Stimulated activated CD4-positive, alpha-beta T cell treated with anti-CD3 and anti-CD28 coated beads, Interleukin-1b, Interleukin-23, amount 100 ng/mL, for 24 hours (primary cell): ENCODE results near the gene NXN.
"Not testable (repeated sequence)": the region's sequence is repeated elsewhere in the genome, so short reads cannot be mapped to it uniquely, and the experiment has no call there.

Experiments
- DNase-seq, 4 experiments: peaks; one replicate each; pipeline ENCODE4 v3.0.0-alpha.2; 2020; ENCODE audit warnings: low read depth in 4 of 4, low spot score in 1 of 4

Gene NXN

DNA sequence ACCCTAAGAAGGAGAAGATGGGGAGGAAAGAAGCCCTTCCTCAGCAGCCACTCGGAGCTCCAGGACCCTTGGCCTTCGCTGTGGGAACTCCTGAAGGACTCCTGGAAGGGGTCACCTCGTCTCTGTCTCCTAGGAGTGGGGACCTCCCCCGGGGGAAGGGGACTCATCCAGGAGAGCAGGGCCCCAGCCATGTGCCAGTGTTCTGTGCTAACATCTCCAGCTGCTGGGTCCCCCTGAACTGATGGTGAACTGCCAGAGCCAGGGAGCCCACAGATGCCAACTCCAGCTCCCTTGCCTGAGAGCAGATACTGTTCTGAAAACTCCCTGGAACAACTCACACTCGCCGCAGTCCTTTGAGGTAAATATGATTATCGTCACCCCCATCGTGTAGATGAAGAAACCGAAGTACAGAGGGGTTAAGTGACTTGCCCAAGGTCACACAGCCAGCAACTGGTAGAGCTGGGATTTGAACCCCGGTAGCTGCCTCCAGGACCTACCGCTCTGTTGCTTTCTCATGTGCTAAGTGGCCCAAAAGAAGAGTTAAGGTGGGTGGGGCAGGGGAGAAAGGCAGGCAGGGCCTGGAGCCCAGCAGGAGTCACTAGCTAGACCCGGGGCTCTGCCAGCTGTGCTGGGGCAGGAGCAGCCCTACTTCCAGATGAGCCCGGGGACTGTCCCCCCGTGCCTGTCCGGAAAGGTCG, 27.9 kb upstream of the NXN start:
- no peak for DNase-seq

- DNase-seq: no peak
Observed at GRCh38 chr17:1006054-1006453, 26.5 kb upstream of the NXN start.

- DNase-seq: no peak
Observed at GRCh38 chr17:1005361-1005946, 25.9 kb upstream of the NXN start.

DNA sequence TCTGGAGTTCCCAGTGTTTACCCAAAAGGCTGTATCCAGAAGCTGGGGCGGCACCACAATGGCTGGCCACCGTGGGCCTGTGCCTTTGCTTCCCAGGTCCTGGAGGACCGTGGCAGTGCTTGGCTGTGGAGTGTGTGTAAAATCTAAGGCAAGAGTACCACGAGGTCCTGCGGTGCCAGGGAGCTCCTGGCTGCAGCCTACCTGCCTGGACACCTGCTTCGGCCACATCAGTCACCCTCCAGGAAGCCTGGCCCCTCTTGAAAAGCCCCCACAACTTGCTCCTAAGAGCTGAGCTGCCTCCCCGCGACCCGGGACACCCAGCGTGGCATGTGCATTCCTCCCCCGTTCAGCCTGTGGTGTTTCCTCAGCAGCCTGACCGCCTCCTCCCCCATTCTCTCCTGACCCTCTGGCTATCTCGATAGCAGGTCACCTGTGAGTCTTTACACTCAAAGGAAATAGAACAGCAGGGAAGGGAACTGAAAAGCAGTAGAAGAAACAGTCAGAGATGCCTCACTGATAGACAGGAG, 25.3 kb upstream of the NXN start:
- no peak for DNase-seq

DNA sequence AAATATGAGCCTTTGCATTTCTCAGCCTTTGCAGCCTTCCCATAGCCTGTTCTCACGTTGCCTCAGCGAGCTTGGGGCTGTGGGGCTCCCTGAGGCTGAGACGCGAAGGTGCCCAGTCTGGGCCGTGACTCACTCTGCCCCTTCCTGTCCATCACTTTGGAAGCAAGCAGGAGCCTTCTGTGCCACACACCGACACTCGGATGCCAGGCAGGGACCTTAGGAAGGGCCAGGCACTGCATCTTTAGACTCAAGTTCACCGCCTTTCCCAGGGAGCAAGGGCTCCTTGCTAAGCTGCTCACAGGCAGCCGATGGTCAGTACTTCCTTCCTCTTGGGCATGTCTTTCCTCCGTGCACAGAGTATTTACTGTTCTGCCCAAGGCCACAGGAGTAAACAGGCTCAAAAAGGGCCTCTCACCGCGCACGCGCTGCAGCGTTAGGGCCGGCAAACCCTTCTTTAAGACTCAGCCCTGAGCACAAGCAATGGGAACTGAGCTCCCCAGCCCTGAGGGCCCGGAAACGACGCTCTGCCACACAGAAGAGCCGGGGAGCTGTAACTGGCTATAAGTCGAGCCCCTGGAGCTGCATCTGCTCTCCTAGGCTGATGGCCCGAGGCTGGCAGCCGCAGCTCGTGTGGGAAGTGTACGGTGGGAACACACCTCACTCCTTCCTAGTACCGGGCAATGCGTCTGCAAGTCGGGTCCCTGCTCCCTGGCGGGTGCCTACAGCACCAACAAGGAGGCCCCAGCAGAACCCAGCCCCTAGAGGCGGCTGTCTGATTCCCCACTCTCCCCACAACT, 24.6 kb upstream of the NXN start:
- DNase-seq: no peak

DNA sequence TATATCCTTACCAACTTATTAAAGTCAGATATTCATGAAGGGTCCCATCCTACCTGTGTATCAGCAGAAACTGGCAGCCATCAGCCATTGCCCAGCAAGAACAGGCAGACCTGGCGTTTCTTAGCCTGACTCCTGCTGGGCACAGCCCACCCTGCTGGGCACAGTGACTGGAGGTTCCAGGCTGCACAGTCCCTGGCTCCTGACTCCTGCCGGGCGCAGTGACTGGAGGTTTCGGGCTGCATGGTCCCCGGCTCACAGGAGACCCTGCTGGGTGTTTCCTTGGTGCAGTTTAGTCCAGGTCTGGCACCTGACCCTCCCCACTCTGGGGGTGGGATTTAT, 24.0 kb upstream of the NXN start:
- no peak for DNase-seq

- no peak for DNase-seq
Observed at GRCh38 chr17:1002771-1003555, 23.4 kb upstream of the NXN start.

- no peak for DNase-seq
Observed at GRCh38 chr17:1002412-1002753, 22.8 kb upstream of the NXN start.

GRCh38 chr17:1001640-1002411, 22.2 kb upstream of the NXN start:
- no peak for DNase-seq

DNA sequence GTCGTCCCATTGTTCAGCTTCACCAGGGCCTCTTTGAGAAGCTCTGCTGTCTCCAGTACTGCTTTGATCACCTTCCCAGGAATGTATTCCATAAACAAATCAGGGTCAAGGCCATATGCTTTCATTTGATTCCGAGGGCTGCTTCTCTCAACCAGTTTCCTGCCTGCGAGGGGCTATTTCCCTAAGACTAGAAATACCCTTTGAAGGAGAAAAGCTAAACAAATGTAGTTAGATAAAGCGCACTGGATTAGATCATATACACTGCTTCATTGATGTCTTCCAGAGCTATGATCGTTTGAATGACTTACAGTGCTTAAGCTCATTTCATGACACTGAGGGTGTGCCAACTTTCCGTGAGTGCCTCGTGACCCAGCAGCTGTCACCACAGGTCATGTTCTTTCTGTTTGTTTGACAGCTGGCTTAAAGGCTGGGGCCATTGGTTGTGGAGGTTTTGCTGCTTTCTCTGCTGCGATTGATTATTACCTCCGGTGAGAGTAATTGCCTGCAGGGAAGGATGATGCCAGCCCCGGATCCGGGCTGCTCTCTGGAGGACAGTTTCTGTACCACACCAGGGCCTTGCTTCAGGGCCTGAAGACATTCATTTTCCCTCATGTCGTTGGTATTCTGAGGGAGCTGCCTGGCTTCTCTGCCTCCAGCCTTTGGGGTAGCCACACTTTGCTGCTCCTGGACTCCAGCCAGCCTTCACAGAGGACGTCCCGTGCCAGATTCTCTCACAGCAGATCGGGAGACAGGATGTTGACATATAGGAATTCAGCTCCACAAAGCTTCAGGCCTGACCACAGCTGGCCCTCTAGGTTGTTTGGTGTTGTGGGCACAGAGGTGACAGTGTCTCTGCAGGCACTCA, 21.3 kb upstream of the NXN start:
- DNase-seq: no peak

- DNase-seq: no peak
Observed at GRCh38 chr17:998111-998510, 18.5 kb upstream of the NXN start.

DNA sequence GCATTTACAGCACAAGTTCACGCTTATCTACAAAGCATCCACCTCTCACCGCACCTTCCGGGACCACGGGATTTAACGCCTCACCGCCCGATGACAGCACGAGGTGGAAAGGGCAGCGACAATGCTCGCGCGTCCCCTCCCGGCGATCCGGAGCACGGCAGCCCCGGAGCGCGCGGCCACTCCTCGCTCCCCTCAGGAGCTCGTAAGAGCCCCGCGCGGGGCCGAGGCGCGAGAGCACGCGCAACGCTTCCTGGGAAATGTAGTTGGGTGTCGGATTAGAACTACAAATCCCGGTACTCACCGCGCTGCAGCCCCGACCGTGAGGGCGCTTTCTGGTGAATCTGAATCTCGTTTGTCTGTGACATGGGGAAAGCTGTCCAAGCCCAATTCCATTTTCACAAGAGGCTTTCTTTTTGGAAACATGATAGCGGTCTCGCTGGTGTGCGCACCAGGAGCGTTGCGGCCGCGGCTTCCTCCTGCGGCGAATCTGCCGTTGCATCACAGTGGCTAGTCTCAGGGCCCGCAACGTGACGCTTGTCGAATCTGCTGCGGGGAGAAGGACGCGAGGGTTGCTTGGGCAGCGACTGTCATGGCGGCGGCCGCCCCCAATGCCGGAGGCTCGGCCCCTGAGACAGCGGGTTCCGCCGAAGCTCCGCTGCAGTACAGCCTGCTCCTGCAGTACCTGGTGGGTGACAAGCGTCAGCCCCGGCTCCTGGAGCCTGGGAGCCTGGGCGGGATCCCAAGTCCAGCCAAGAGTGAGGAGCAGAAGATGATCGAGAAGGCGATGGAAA, 17.2 kb upstream of the NXN start, which contains the start of gene TIMM22:
TSS of gene TIMM22 (plus strand) at position 576 of the 791 bp plus-strand sequence. CDS start at position 590, 14 bp downstream.
- peak; percentile 78 to 86 (median 83) for DNase-seq

DNA sequence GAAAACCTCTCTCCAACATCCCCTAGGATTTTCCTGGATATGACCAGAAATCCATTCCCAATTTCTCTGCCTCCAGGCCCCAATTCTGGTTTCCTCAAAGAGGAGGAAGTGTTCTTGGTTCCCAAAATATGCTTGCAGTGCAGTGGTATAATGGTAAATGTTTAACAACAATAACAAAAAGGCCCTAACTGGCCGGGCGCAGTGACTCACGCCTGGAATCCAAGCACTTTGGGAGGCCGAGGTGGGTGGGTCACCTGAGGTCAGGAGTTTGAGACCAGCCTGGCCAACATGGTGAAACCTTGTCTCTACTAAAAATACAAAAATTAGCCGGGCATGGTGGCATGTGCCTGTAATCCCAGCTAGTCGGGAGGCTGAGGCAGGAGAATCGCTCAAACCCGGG, 15.7 kb upstream of the NXN start:
- DNase-seq: not testable (repeated sequence)

DNA sequence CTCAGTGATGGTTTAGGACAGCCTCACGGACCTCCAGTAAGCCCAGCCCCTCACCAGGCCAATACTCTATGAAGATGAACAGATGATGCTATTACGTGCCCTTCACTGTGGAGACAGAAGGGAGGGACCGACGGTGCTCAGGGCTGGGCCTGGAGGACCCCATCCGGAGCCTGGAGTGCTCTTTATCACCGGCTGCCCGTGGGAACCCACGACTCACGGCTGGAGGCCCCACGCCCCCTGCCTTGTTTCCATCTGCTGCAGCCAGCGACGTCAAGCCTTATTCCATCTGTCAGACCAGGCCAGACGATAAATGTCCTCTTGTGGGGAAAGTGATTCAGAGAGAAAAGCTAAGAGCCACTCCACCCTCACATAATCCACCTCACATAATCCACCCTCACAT, 13.4 kb upstream of the NXN start:
- no peak for DNase-seq

DNA sequence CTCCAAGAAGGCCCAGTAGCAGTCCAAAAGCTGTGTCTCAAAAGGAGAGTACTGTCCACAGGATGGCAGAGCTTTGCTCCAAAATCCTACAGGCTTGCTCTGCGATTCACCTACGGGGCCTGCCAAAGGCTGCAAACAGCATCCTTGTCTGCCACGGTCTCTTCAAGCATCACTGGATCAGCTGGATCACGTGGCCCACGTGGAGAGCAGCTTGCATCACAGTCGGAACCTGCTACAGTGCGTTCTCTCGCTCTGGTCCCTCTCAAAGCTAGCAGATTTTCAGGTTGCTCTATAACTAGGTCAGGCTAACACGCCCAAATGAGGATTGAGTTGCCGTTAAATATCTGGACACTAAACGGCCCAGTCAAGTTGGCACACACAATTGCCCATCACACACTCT, 9.0 kb upstream of the NXN start:
- no peak for DNase-seq

- DNase-seq: no peak
Observed at GRCh38 chr17:987931-988330, 8.4 kb upstream of the NXN start.

GRCh38 chr17:986322-986929, 6.8 kb upstream of the NXN start:
- DNase-seq: no peak

DNA sequence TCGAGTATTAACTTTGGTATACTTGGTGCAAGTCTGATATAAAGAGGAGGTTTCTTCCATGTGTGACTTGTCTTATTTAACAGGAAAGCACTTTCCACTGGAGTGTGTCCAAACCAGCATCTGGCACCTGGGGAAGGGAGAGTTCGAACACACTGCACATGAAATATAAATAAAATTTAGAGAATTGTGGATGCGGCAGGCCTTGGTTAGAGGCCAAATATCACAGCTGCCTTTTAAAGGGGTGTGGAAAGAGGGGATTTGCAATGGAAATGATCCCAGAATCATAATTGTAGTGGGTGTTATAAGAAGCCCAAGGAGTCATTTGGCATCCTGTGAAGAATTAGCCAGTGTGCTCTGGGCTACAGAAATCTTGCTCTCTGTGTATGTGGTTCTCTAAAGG, 4.3 kb upstream of the NXN start:
- DNase-seq: no peak

DNA sequence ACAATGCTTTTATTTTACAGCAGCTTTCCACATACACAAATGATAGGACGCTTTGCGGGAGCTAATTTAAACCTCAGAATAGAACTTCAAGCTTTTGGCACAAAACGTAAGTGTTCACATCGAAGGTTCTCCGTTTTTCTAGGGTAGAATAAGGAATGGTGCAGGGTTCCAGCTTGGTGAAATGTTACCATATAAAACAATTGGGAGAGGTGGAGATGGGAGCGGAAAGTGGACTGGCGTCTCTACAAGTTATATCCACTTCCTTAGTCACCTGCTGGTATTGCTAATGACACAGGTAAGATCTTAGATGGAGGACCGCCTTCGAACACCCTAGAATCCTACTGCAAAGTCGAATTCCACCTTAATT, 1.7 kb upstream of the NXN start:
- no peak for DNase-seq
